Measurements from ENCODE around the gene OSBPL2. TPM values are rescaled to one million over a fixed set of nuclear protein-coding genes. Genes with fewer than 3 reads are reported as not detected.

The OSBPL2 gene
- total RNA-seq, 1 experiment from 2014 or later: 41.4 TPM

DNA sequence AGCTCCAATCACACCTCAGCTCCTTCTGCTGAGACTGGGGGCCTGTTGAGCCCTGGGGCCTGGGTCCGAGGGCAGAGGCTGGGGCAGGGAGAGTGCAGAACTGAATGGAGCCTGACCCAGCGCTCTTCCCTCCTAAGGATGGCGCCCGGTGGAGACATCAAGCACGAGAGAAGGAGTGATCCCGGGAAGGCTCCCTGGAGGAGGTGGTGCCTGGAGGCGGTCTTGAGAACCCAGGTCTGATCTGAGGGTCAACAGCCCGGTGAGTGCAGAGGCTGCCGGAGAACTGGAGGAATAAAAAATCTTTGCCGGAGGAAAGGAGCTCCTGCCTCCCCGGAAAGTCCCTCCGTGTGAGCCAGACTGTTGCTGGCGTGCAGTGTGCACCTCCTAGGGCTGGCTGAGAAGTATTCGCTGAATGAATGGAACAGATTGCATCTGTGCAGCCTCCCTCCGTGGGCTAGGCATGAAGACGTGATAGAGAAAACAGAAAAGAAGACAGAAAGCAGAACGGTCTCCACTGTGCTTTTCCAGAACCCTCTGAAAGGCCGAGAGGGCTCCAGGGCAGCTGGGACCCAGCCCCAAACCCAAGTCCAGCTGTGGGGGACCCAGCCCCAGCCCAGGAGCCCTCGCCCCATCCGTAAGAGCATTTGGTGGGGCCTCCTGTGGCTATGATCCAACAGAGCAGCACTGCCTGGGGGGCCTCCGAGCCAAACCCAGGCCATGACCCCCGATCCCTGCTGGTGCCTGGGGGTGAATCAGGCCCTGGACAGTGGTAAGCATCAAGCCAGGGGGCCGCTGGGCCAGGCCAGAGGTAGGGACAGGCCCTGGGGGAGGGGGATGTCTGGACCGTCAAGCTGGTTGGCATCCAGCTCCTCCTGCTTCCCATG, 11.4 kb upstream of the OSBPL2 start:
- ChIA-PET POLR2A (no interaction called here), CTCF (no interaction called here)
- ATAC-seq: peak; percentile 71
- no peaks in the 10 kb centered on the region; the same call in 1 of the 2 replicates for H3K27me3 ChIP-seq (ENCODE audit: control insufficient read depth, insufficient read depth, low read length)
- in situ Hi-C loops (cut with HindIII; ENCODE audit: low pct_unique_long_range_greater_than_20kb, low sequenced_read_pairs) (no loop called here), intact Hi-C loops (cut with micrococcal nuclease; ENCODE audit: unreplicated experiment) (no loop called here)
- no peak overlapping the region for H3K27ac ChIP-seq (ENCODE audit: low read length)
- no peak overlapping the region for H3K4me3 ChIP-seq (ENCODE audit: low read depth in 2 of 2, low read length in 2 of 2)
- H3K4me1 ChIP-seq (ENCODE audit: control insufficient read depth, insufficient read depth, low read length): no peaks in the 10 kb centered on the region; the same call in none of the 2 replicates
- H3K9me3 ChIP-seq (ENCODE audit: control insufficient read depth, insufficient read depth, low read depth, low read length): no peaks in the 10 kb centered on the region
- H3K36me3 ChIP-seq (ENCODE audit: control insufficient read depth, insufficient read depth, low read length): no peaks in the 10 kb centered on the region
- no peak for DNase-seq (ENCODE audit: low read depth, low spot score)
- no peak for TF ChIP-seq TCF7L2 (IDR thresholded peaks at IDR 0.05; ENCODE audit: low read depth, low read length)
- TF ChIP-seq, protein P1, sequence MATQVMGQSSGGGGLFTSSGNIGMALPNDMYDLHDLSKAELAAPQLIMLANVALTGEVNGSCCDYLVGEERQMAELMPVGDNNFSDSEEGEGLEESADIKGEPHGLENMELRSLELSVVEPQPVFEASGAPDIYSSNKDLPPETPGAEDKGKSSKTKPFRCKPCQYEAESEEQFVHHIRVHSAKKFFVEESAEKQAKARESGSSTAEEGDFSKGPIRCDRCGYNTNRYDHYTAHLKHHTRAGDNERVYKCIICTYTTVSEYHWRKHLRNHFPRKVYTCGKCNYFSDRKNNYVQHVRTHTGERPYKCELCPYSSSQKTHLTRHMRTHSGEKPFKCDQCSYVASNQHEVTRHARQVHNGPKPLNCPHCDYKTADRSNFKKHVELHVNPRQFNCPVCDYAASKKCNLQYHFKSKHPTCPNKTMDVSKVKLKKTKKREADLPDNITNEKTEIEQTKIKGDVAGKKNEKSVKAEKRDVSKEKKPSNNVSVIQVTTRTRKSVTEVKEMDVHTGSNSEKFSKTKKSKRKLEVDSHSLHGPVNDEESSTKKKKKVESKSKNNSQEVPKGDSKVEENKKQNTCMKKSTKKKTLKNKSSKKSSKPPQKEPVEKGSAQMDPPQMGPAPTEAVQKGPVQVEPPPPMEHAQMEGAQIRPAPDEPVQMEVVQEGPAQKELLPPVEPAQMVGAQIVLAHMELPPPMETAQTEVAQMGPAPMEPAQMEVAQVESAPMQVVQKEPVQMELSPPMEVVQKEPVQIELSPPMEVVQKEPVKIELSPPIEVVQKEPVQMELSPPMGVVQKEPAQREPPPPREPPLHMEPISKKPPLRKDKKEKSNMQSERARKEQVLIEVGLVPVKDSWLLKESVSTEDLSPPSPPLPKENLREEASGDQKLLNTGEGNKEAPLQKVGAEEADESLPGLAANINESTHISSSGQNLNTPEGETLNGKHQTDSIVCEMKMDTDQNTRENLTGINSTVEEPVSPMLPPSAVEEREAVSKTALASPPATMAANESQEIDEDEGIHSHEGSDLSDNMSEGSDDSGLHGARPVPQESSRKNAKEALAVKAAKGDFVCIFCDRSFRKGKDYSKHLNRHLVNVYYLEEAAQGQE (IDR thresholded peaks at IDR 0.05; ENCODE audit: insufficient read depth in 1 of 2, low read depth in 2 of 2, low read length in 1 of 2): no peak
- no peak for TF ChIP-seq POLR2AphosphoS5 (IDR thresholded peaks at IDR 0.05; ENCODE audit: low read depth, low read length)
- TF ChIP-seq SIN3A (IDR thresholded peaks at IDR 0.05; ENCODE audit: borderline replicate concordance, insufficient read depth, low read depth, low read length): no peak
- TF ChIP-seq, protein P2, sequence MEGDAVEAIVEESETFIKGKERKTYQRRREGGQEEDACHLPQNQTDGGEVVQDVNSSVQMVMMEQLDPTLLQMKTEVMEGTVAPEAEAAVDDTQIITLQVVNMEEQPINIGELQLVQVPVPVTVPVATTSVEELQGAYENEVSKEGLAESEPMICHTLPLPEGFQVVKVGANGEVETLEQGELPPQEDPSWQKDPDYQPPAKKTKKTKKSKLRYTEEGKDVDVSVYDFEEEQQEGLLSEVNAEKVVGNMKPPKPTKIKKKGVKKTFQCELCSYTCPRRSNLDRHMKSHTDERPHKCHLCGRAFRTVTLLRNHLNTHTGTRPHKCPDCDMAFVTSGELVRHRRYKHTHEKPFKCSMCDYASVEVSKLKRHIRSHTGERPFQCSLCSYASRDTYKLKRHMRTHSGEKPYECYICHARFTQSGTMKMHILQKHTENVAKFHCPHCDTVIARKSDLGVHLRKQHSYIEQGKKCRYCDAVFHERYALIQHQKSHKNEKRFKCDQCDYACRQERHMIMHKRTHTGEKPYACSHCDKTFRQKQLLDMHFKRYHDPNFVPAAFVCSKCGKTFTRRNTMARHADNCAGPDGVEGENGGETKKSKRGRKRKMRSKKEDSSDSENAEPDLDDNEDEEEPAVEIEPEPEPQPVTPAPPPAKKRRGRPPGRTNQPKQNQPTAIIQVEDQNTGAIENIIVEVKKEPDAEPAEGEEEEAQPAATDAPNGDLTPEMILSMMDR (IDR thresholded peaks at IDR 0.05): no peak
- no TSS peak for BruUV-seq (replicated peaks)

DNA sequence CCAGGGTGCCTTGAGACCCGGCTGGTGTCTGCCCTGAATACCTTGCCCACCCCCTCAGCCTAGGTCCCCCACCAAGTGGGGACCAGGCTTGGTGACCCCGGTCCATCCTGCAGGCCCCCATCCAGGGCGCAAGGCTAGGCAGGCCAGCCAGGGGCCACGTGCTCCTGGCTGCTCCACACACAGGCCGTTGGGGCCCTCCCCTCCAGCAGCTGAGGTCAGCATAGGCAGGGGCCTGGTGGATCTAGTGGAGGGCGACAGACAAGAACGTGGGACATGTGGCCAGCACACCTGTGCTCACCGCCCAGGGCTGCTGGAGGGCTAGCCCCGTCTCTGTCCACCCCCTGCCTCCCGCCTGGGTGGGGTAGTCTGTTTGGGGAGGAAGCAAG, 10.7 kb upstream of the OSBPL2 start:
- no peaks in the 10 kb centered on the region; the same call in none of the 2 replicates for H3K4me1 ChIP-seq (ENCODE audit: control insufficient read depth, insufficient read depth, low read length)
- in situ Hi-C loops (cut with HindIII; ENCODE audit: low pct_unique_long_range_greater_than_20kb, low sequenced_read_pairs): no loop called here
- intact Hi-C loops (cut with micrococcal nuclease; ENCODE audit: unreplicated experiment): no loop called here
- ATAC-seq (peak; percentile 38), DNase-seq (ENCODE audit: low read depth, low spot score) (no peak)
- no peaks in the 10 kb centered on the region for H3K9me3 ChIP-seq (ENCODE audit: control insufficient read depth, insufficient read depth, low read depth, low read length)
- H3K27ac ChIP-seq (ENCODE audit: low read length): no peak overlapping the region
- CTCF ChIA-PET: interaction anchor here (0.5 kb wide), 1 partner anchor 243 kb away, joined by 3 read pairs; no protein-coding TSS in a partner anchor
- BruUV-seq (replicated peaks): no TSS peak
- no peak overlapping the region for H3K4me3 ChIP-seq (ENCODE audit: low read depth in 2 of 2, low read length in 2 of 2)
- POLR2A ChIA-PET: no interaction called here
- TF ChIP-seq, protein P2 (IDR thresholded peaks at IDR 0.05): no peak
- no peak for TF ChIP-seq SIN3A (IDR thresholded peaks at IDR 0.05; ENCODE audit: borderline replicate concordance, insufficient read depth, low read depth, low read length)
- no peak for TF ChIP-seq TCF7L2 (IDR thresholded peaks at IDR 0.05; ENCODE audit: low read depth, low read length)
- TF ChIP-seq, protein P1 (IDR thresholded peaks at IDR 0.05; ENCODE audit: insufficient read depth in 1 of 2, low read depth in 2 of 2, low read length in 1 of 2): no peak
- no peak for TF ChIP-seq POLR2AphosphoS5 (IDR thresholded peaks at IDR 0.05; ENCODE audit: low read depth, low read length)
- H3K36me3 ChIP-seq (ENCODE audit: control insufficient read depth, insufficient read depth, low read length): no peaks in the 10 kb centered on the region
- H3K27me3 ChIP-seq (ENCODE audit: control insufficient read depth, insufficient read depth, low read length): no peaks in the 10 kb centered on the region; the same call in 1 of the 2 replicates
